Cerebellar cortex (tissue), 1 donor: Measurements from ENCODE around the gene TMEM115.
A peak's percentile ranks its signal among the peaks of the same experiment; 100 is the strongest.

Experiments used
- DNase-seq: peaks from one replicate; pipeline ENCODE4 v3.0.0-alpha.2; 2015; ENCODE audit warnings: low spot score

The TMEM115 gene

DNA sequence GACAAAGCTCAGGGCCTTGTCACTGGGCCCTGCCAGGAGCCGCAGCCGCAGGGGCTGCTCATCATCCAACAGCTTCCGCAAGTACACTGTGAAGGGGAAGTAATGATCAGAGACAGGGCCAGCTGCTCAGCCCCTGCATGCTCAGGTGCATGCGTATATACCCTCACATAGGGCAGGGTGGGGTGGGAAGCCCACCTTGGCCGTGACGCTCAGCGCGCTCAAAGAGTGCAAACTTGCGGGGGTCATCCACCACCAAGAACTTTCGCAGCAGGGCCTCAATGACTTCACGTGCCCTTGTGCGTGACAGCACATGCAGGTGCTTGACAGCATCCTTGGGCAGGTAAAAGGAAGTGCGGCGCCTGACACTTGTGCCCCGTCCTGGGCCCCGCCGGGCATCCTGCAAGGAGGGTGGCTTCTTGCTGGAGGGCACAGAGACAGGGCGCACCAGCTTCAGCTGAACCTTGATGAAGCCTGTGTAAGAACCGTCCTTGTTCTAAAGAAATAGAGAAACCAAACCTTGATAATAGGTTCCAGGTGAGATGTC lies 27.9 kb downstream of the TMEM115 start:
- DNase-seq = no peak

DNA sequence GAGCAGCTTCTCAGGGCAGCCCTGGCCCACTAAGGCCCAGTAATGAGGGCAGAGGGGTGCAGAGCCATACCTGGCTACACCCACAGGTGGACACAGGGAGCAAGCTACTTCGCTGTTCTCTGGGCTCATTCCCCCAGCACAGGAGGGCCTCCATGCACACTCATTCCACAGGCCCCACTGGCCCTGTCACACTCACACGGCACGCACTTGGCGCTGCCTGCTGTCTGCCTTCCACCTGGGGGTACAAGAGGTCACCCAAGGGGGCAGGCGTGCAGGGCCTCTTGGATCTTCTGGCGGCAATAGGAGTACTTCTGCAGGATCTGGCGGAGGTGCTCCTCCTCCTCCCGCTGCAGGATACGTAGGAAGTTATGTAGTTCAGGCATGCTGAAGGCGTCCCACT lies 29.0 kb downstream of the TMEM115 start:
- DNase-seq = no peak

DNA sequence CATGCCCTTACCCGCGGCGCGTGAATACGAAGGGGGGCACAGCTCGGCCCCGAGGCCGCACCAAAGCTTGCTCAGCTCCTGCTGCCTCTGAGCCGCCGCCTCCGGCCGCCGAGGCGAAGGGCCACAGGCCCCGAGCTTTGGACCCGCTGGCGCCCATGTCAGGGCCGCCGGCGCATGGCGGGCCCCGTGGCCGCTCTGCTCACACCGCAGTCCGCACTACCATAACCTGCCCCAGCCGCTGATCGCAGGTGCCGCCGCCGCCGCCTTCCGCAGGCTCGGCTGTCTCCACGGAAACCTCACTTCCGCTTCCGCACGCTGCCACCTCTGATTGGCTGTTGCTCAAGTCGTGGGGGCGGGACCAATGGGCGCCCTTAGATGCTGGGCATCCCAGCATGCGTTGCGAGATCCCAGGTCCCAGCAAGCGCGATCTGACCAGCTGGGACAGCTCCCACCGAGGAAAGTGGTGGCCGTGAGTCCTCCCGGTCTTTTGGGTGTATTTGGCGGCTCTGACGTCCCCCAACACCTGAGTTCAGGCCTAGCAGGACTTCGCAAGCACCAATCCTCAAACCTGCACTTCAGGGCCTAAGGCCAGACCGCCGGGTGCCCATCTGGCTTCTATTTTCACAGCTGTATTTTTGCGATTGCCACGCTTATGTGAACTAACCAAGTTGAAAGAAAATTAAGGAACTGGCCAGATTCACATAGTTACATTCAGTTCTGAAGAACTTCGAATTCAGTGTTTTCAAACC lies 31.2 kb downstream of the TMEM115 start, which contains the start of gene TUSC2:
Gene TUSC2 (minus strand): TSS at position 281 of the 749 bp plus-strand sequence. CDS start 124 bp downstream, at position 157.
- peak; percentile 99 for DNase-seq

- DNase-seq = no peak
Measured at GRCh38 chr3:50327129-50327528, 32.2 kb downstream of the TMEM115 start.

- no peak for DNase-seq
Measured at GRCh38 chr3:50326182-50326541, 33.2 kb downstream of the TMEM115 start.

GRCh38 chr3:50325497-50326181 lies 33.7 kb downstream of the TMEM115 start:
- DNase-seq = no peak

DNA sequence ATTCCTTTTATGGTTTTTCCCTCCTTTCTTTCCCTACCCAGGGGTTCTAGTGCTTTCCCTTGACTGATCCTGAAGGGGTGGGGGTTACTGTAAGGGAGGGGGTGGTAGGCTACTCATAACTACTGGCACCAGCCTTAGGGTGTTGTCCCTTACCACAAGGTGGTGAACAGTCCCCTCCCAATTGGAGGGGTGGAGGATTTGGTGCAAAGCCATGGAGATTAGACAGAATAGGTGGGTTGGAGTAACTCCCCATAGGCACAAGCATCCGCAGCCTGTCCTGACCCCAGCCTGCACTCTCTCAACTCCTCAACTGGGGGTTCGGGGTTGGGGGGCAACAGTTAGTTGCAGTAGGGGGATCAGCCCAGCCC lies 34.2 kb downstream of the TMEM115 start:
- DNase-seq = no peak

GRCh38 chr3:50324351-50325112 lies 34.8 kb downstream of the TMEM115 start:
- peak; percentile 80 for DNase-seq

DNA sequence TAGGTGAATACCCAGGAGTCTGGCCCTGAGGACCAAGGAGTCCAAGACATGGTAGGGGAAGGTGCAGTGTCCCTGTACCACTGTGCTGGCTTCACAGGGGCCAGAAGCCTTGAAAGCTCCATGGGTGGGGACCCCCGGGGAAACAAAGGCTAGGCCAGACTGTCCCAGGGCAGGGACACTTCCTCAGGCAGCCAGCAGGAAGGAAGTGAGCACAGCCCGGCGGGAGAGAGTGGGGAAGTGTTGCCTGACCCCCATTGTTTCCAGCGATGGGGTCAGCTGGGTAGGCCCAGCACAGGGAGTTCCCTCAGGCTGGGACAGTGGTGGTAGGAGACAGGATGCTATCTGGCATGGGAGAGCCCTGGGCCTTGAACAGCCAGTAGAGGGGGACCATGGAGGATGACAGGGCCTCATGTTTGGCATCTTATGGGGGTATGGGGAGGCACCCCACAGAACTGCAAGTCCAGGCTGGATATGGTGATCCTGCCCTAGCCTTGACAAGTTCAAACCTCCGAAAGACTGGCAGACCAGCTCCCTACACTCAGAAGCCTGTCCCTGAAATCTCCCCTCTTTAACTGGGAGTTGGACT lies 35.6 kb downstream of the TMEM115 start:
- DNase-seq = no peak

DNA sequence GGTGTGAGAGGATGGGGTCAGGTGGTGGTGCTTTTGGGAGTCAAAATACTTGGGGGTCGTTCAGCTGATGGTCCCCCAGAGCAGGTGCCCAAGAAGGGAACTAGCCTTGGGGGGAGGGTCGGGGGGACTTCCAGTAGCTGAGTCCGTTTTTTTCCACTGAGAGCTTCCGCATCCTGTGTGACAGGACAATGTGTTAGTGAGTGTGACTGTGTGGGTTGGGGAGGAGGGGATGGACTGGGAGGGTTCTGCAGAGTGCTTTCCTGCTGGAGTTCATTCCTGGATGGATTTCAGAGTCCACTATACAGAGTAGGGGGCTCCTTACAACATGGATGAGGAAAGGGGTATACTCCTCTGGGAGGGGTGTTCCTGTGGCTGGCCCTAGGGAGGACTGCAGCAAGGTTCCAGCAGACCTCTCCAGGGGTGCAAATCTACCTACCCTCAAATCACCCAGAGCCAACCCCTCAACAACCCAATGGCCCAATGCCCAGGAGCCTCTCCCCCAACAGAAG lies 36.2 kb downstream of the TMEM115 start:
- DNase-seq = no peak

DNA sequence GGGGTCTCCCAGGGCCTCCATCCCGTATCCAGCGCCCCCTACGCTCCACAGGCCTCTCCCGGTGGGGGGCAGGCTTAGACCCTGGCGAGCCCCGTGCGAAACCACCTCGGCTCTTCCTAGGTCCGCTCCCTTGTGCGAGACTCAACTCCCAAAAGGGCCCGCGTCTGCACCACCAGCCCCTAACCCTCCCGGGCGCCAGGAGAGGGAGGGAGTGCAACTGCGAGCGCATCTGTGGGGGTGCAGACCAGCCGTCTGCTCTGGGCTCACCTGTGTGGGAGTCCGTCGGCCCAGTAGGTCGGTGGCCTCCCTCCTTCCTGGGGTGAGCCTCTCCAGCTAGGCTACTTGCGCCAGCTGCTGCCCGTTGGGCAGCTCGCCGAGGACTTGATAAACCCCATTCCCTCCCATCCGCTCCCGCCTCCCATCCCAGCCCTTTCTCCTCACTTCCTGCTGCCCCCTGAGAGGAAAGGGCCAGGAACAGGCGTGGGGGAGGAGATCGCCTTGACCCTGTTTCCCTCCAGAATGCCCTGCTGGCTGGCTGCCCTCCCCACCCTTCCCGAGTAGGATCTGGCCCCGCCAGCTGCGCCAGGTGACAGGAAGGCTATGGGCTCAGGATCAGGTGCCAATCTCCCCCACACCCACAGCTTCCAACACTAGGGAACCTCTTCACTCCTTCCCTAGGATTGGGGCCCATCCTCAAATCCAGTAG lies 36.8 kb downstream of the TMEM115 start, which contains the start of gene HYAL2:
Gene HYAL2 (minus strand): TSS at position 360 of the 706 bp plus-strand sequence. CDS start 2,256 bp downstream, outside the sequence.
- no peak for DNase-seq

- DNase-seq = no peak
Measured at GRCh38 chr3:50322115-50322385, 37.3 kb downstream of the TMEM115 start.

DNA sequence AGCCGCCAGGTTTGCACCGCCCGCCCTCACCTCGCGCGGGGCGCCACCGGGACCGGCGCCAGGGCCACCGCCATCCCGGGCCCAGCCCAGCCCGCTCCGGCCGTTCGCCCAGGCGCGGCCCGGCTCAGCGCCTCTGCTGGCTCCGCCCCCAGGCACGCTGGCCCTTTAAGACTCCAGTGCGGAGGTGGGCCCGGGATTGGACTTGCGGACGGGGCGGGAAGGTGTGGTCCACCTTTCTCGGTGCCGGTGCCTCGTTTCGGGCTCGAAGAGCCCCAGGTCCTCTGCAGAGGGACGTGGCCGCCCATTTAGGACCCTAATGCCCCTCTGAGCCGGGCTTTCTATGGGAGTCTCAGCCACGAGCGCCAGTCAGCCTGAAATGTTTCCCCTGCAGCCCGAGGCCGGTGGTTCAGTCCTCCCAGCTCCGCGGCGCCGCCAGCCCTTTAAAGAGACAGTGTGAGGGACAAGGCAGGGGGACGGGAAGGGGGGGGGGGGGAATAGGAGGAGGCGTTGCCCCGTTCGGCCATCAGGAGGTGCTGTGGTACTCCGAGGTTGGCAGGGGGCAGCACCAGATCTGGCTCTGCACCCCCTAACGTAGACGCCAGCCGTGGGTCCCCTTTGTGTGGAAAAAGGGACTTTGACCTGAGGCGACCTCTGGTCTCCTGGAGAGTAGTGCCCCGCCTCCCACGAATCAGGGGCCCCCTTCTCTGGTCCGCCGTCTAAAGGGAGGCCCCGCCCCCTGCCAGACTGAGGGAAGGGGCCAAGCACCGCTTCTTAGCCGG lies 37.8 kb downstream of the TMEM115 start:
- peak; percentile 87 for DNase-seq

GRCh38 chr3:50320853-50321335 lies 38.4 kb downstream of the TMEM115 start:
- DNase-seq = peak; percentile 70

GRCh38 chr3:50319894-50320625 lies 39.3 kb downstream of the TMEM115 start:
- peak; percentile 34 for DNase-seq

GRCh38 chr3:50319181-50319893 lies 40.0 kb downstream of the TMEM115 start:
- DNase-seq = no peak

DNA sequence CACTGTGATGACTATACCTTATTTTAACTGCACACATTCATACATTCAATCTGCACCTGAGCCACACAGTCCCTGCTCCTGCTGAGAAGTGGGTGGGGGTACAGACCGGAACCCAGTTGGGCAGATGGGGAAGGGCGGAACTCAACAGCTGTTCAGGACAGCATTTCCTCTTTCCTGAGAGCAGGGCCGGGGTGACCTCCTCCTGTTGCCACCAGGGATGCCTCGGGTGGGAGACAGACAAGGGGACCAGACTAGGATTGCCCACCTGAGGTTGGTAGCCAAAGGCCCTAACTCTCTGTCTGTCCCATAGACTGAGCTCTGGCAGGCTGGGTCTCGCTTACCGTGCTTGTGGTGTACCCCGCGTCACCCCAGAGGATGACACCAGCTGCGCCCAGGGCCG lies 40.7 kb downstream of the TMEM115 start:
- no peak for DNase-seq

DNA sequence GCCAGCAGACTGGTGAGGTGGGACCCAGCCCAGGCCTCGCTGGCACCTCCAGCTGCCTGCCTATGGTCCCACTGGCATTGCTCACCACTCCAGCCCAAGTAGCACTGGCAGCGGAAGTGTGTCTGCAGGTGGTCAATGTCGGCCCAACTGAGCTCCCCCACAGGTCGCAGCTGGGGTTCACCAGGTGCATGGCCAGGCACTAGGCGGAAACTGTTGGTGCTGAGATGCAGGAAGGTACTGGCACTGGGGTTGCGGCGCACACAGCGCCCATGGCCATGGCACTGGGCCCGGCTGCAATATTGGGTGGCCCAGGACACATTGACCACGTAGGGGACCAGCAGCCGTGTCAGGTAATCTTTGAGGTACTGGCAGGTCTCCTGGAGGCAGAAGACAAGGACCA lies 41.2 kb downstream of the TMEM115 start:
- no peak for DNase-seq

DNA sequence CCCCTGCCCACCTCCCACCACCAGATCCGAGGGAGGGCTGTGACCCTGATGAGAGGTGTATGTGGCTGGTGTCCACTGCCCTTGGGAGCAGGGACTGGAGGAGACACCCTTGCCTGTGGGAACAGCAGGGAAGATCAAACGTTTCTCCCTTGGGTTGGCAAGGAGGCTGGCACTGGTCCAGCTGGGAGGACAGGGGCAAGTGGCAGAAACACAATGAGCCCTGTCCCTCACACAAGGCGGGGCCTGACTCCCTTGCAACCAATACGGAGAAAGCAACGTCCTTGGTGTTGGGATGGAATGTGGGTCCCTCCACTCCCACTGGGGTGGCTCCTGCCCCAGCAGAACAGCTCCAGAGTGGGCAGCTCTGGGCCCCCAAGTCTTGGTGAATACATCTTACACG lies 42.0 kb downstream of the TMEM115 start:
- no peak for DNase-seq
